CD4-positive, CD25-positive, alpha-beta regulatory T cell (primary cell): Measurements from ENCODE around the gene FCAMR. TPM values are rescaled to one million over a fixed set of nuclear protein-coding genes. Genes with fewer than 3 reads are reported as not detected.
"Not testable (repeated sequence)": the region's sequence is repeated elsewhere in the genome, so short reads cannot be mapped to it uniquely, and the experiment has no call there.

Experiments used
- ATAC-seq, 2 donors: fragments of 150-1000 bp; cut with Tn5 transposase; one replicate each; pipeline ENCODE4 v1.10.0; 2021; ENCODE audit warnings: low read depth in 2 of 2, moderate number of reproducible peaks in 2 of 2, moderate library complexity in 1 of 2
- DNase-seq, 3 donors: peaks; one replicate each; pipeline versions ENCODE4 v3.0.0 to v3.0.0-alpha.2; 2012 to 2022; ENCODE audit warnings: mixed read lengths in 1 of 3
- H3K27ac ChIP-seq: one replicate; pipeline ENCODE4 v1.7.0; 2013; ENCODE audit warnings: mild to moderate bottlenecking, low read length; ENCODE audit not compliant: insufficient read depth, poor library complexity, severe bottlenecking
- H3K27me3 ChIP-seq: one replicate; pipeline ENCODE4 v1.7.0; 2013; ENCODE audit warnings: low read length; ENCODE audit not compliant: control insufficient read depth, insufficient read depth
- H3K36me3 ChIP-seq: one replicate; pipeline ENCODE4 v1.7.0; 2013; ENCODE audit warnings: mild to moderate bottlenecking, low read length, moderate library complexity; ENCODE audit not compliant: control insufficient read depth, insufficient read depth
- H3K4me1 ChIP-seq: 2 replicates; pipeline ENCODE4 v1.7.0; 2013; ENCODE audit warnings: mild to moderate bottlenecking, low read length; ENCODE audit not compliant: insufficient read depth, control insufficient read depth, poor library complexity, severe bottlenecking
- H3K4me3 ChIP-seq: one replicate; pipeline ENCODE4 v1.7.0; 2013; ENCODE audit warnings: low read depth, mild to moderate bottlenecking, low read length, moderate library complexity
- H3K9me3 ChIP-seq, 2 experiments: 1 replicate in 1 of 2; 2 replicates in 1 of 2; pipeline ENCODE4 v1.7.0; 2013; ENCODE audit warnings: low read length in 2 of 2, mild to moderate bottlenecking in 1 of 2, moderate library complexity in 1 of 2; ENCODE audit not compliant: control insufficient read depth in 2 of 2
- H3K27ac Mint-ChIP-seq, 3 donors: one replicate each; pipeline ENCODE4 v1.8.0; 2020 to 2022; ENCODE audit warnings: mild to moderate bottlenecking in 3 of 3, mixed read lengths in 3 of 3, moderate library complexity in 2 of 3
- H3K27me3 Mint-ChIP-seq: one replicate; pipeline ENCODE4 v1.8.0; 2022; ENCODE audit warnings: mild to moderate bottlenecking, mixed read lengths
- H3K36me3 Mint-ChIP-seq: one replicate; pipeline ENCODE4 v1.8.0; 2020; ENCODE audit warnings: mixed read lengths
- H3K4me1 Mint-ChIP-seq, 4 donors: one replicate each; pipeline ENCODE4 v1.8.0; 2020 to 2022; ENCODE audit warnings: mixed read lengths in 4 of 4, mild to moderate bottlenecking in 1 of 4
- H3K4me3 Mint-ChIP-seq, 4 donors: one replicate each; pipeline ENCODE4 v1.8.0; 2020 to 2022; ENCODE audit warnings: mild to moderate bottlenecking in 4 of 4, mixed read lengths in 4 of 4, moderate library complexity in 3 of 4
- H3K9me3 Mint-ChIP-seq, 7 donors: one replicate each; pipeline ENCODE4 v1.8.0; 2020 to 2022; ENCODE audit warnings: mixed read lengths in 7 of 7, mild to moderate bottlenecking in 3 of 7, moderate library complexity in 2 of 7
- polyA plus RNA-seq, 4 donors: library from polyadenylated mRNA; unstranded; fragments of 300-500 nt; fragmentation: Illumina TruSeq; gene quantifications; one replicate each; pipeline ENCODE4 v1.2.3, GENCODE V29; 2021
- total RNA-seq: library from RNA; stranded (reverse); gene quantifications from one replicate; pipeline ENCODE4 v1.2.3, GENCODE V29; 2022

Gene FCAMR
- total and polyA plus RNA-seq, 5 donors from 2014 or later, result not detected

- Histone ChIP-seq H3K4me3 (no peak overlapping the region), H3K27me3 (no peaks in the 10 kb centered on the region), H3K27ac (peak overlapping the region; percentile 70), H3K36me3 (no peaks in the 10 kb centered on the region), H3K4me1 (peaks cover 53% of the 10 kb centered on the region), H3K9me3 (no peaks in the 10 kb centered on the region)
- Mint-ChIP-seq H3K36me3 (no peaks in the 10 kb centered on the region), H3K4me3 (peak overlapping the region in 3 of 4 donors; percentile 70 to 83 (median 73)), H3K9me3 (no peaks in the 10 kb centered on the region), H3K27ac (peak overlapping the region; percentile 90 to 93 (median 92)), H3K4me1 (peaks cover 9 to 64% (median 39%) of the 10 kb centered on the region in 4 donors), H3K27me3 (no peaks in the 10 kb centered on the region)
- ATAC-seq, result no peak
- DNase-seq, result peak in 1 of 3 donors; percentile 27
These were observed 40.7 kb downstream of the FCAMR start for GRCh38 chr1:206929524-206929923.

- H3K4me3 Mint-ChIP-seq, result no peak overlapping the region
These were observed 44.0 kb downstream of the FCAMR start for GRCh38 chr1:206926286-206926685.

GRCh38 chr1:206925106-206925736, 45.0 kb downstream of the FCAMR start:
- peaks cover 8% of the 10 kb centered on the region for H3K36me3 Mint-ChIP-seq
- no peak overlapping the region for H3K27ac Mint-ChIP-seq
- Histone ChIP-seq H3K36me3 (peaks cover 5% of the 10 kb centered on the region), H3K4me1 (peaks cover 58% of the 10 kb centered on the region), H3K4me3 (peak overlapping the region; percentile 98), H3K9me3 (no peaks in the 10 kb centered on the region), H3K27ac (peak overlapping the region; percentile 86), H3K27me3 (no peaks in the 10 kb centered on the region)
- no peaks in the 10 kb centered on the region for H3K27me3 Mint-ChIP-seq
- DNase-seq (peak; percentile 35 to 85 (median 57)), ATAC-seq (peak; percentile 36 to 49)
- H3K4me1 Mint-ChIP-seq, result peaks cover 9 to 31% (median 23%) of the 10 kb centered on the region in 4 donors
- H3K4me3 Mint-ChIP-seq, result no peak overlapping the region
- peaks cover 0 to 2% (median 0%) of the 10 kb centered on the region in 7 donors for H3K9me3 Mint-ChIP-seq

More at GRCh38 chr1:206926286-206926685, 44.0 kb downstream of the FCAMR start:
- Histone ChIP-seq H3K9me3 (no peaks in the 10 kb centered on the region), H3K36me3 (no peaks in the 10 kb centered on the region), H3K27ac (no peak overlapping the region), H3K4me3 (no peak overlapping the region), H3K4me1 (peaks cover 68% of the 10 kb centered on the region), H3K27me3 (no peaks in the 10 kb centered on the region)
- Mint-ChIP-seq H3K9me3 (no peaks in the 10 kb centered on the region), H3K27ac (peak overlapping the region in 1 of 3 donors; percentile 82), H3K4me1 (peaks cover 9 to 41% (median 30%) of the 10 kb centered on the region in 4 donors), H3K27me3 (no peaks in the 10 kb centered on the region), H3K36me3 (no peaks in the 10 kb centered on the region)
- DNase-seq, result no peak
- ATAC-seq, result no peak

- Mint-ChIP-seq H3K27ac (no peak overlapping the region), H3K27me3 (no peaks in the 10 kb centered on the region), H3K9me3 (peaks cover 0 to 2% (median 0%) of the 10 kb centered on the region in 7 donors), H3K4me3 (no peak overlapping the region), H3K4me1 (peaks cover 6 to 29% (median 17%) of the 10 kb centered on the region in 4 donors), H3K36me3 (peaks cover 13% of the 10 kb centered on the region)
- ATAC-seq, result no peak
- peak overlapping the region; percentile 86 for H3K27ac ChIP-seq
- peaks cover 6% of the 10 kb centered on the region for H3K36me3 ChIP-seq
- no peaks in the 10 kb centered on the region for H3K9me3 ChIP-seq
- peak overlapping the region; percentile 98 for H3K4me3 ChIP-seq
- H3K4me1 ChIP-seq, result peaks cover 53% of the 10 kb centered on the region
- no peaks in the 10 kb centered on the region for H3K27me3 ChIP-seq
- DNase-seq, result peak in 1 of 3 donors; percentile 66
These were observed 45.6 kb downstream of the FCAMR start for GRCh38 chr1:206924592-206925105.

- H3K9me3 ChIP-seq, result not testable (repeated sequence)
These were observed 46.2 kb downstream of the FCAMR start for GRCh38 chr1:206923961-206924557.

GRCh38 chr1:206923009-206923960, 47.0 kb downstream of the FCAMR start:
- Mint-ChIP-seq H3K9me3 (peaks cover 0 to 2% (median 0%) of the 10 kb centered on the region in 7 donors), H3K27ac (no peak overlapping the region), H3K27me3 (no peaks in the 10 kb centered on the region), H3K4me1 (peaks cover 4 to 30% (median 12%) of the 10 kb centered on the region in 4 donors), H3K36me3 (peaks cover 21% of the 10 kb centered on the region), H3K4me3 (no peak overlapping the region)
- Histone ChIP-seq H3K36me3 (peaks cover 14% of the 10 kb centered on the region), H3K27me3 (no peaks in the 10 kb centered on the region), H3K4me3 (peak overlapping the region; percentile 98), H3K4me1 (peaks cover 62% of the 10 kb centered on the region), H3K27ac (peak overlapping the region; percentile 86), H3K9me3 (no peaks in the 10 kb centered on the region)
- DNase-seq (peak; percentile 57 to 95 (median 88)), ATAC-seq (peak; percentile 86 to 87)

More at GRCh38 chr1:206923961-206924557, 46.2 kb downstream of the FCAMR start:
- Mint-ChIP-seq H3K36me3 (peaks cover 16% of the 10 kb centered on the region), H3K4me1 (peaks cover 4 to 27% (median 13%) of the 10 kb centered on the region in 4 donors)
- peaks cover 54% of the 10 kb centered on the region for H3K4me1 ChIP-seq
- not testable (repeated sequence) for H3K27me3 Mint-ChIP-seq, H3K27ac Mint-ChIP-seq, H3K4me3 Mint-ChIP-seq, ATAC-seq, H3K9me3 Mint-ChIP-seq, H3K27me3 ChIP-seq
- peak overlapping the region; percentile 86 for H3K27ac ChIP-seq
- H3K4me3 ChIP-seq, result peak overlapping the region; percentile 98
- peak in 1 of 3 donors; percentile 37 for DNase-seq
- H3K36me3 ChIP-seq, result peaks cover 10% of the 10 kb centered on the region

GRCh38 chr1:206922524-206922923, 47.7 kb downstream of the FCAMR start:
- Histone ChIP-seq H3K4me3 (peak overlapping the region; percentile 98), H3K4me1 (peaks cover 69% of the 10 kb centered on the region), H3K27ac (peak overlapping the region; percentile 86), H3K36me3 (peaks cover 17% of the 10 kb centered on the region), H3K27me3 (no peaks in the 10 kb centered on the region), H3K9me3 (no peaks in the 10 kb centered on the region)
- H3K27ac Mint-ChIP-seq, result no peak overlapping the region
- H3K27me3 Mint-ChIP-seq, result no peaks in the 10 kb centered on the region
- peaks cover 0 to 2% (median 0%) of the 10 kb centered on the region in 7 donors for H3K9me3 Mint-ChIP-seq
- no peak for ATAC-seq
- no peak for DNase-seq
- no peak overlapping the region for H3K4me3 Mint-ChIP-seq
- H3K36me3 Mint-ChIP-seq, result peaks cover 29% of the 10 kb centered on the region
- peaks cover 11 to 32% (median 14%) of the 10 kb centered on the region in 4 donors for H3K4me1 Mint-ChIP-seq
